Mesenchymal stem cell (in vitro differentiated cells and primary cell): ENCODE measurements around the gene SHD.

ENCODE experiments used
- DNase-seq: peaks from one replicate; pipeline ENCODE4 v3.0.0-alpha.2; 2013
- H2AFZ ChIP-seq: one replicate; pipeline ENCODE4 v1.6.1; 2013; ENCODE audit warnings: low read depth, mild to moderate bottlenecking, control low read depth, inconsistent platforms, low read length, moderate library complexity
- H2AK5ac ChIP-seq: 2 replicates; pipeline ENCODE4 v1.6.1; 2013; ENCODE audit warnings: low read length, moderate library complexity, mild to moderate bottlenecking, inconsistent platforms; ENCODE audit not compliant: severe bottlenecking
- H2BK120ac ChIP-seq: one replicate; pipeline ENCODE4 v1.6.1; 2013; ENCODE audit warnings: low read depth, mild to moderate bottlenecking, inconsistent platforms, low read length, moderate library complexity
- H2BK12ac ChIP-seq, 2 experiments: one replicate each; pipeline ENCODE4 v1.6.1; 2013; ENCODE audit warnings: inconsistent platforms in 2 of 2, low read length in 2 of 2, mild to moderate bottlenecking in 2 of 2, moderate library complexity in 2 of 2, control low read depth in 1 of 2
- H2BK15ac ChIP-seq: one replicate; pipeline ENCODE4 v1.6.1; 2013; ENCODE audit warnings: mild to moderate bottlenecking, low read depth, inconsistent platforms; ENCODE audit not compliant: poor library complexity, severe bottlenecking
- H2BK5ac ChIP-seq: 2 replicates; pipeline ENCODE4 v1.6.1; 2013; ENCODE audit warnings: low read depth, mild to moderate bottlenecking, low read length, control low read depth, inconsistent platforms; ENCODE audit not compliant: poor library complexity, severe bottlenecking
- H3K14ac ChIP-seq, 2 experiments: one replicate each; pipeline ENCODE4 v1.6.1; 2013; ENCODE audit warnings: inconsistent platforms in 2 of 2, low read length in 2 of 2, control low read depth in 1 of 2, mild to moderate bottlenecking in 1 of 2, moderate library complexity in 1 of 2
- H3K18ac ChIP-seq, 2 experiments: one replicate each; pipeline ENCODE4 v1.6.1; 2013; ENCODE audit warnings: inconsistent platforms in 2 of 2, low read length in 2 of 2, control low read depth in 1 of 2, low read depth in 1 of 2, mild to moderate bottlenecking in 1 of 2
- H3K23ac ChIP-seq, 2 experiments: one replicate each; pipeline ENCODE4 v1.6.1; 2013; ENCODE audit warnings: inconsistent platforms in 2 of 2, low read length in 2 of 2, mild to moderate bottlenecking in 2 of 2, moderate library complexity in 2 of 2, control low read depth in 1 of 2
- H3K27ac ChIP-seq: 2 replicates; pipeline ENCODE4 v1.5.1; 2013; ENCODE audit warnings: mild to moderate bottlenecking, moderate library complexity, low read length, control low read depth, inconsistent platforms; ENCODE audit not compliant: poor library complexity, severe bottlenecking
- H3K27me3 ChIP-seq, 2 experiments: 2 replicates each; pipeline versions ENCODE4 v1.6.1 to v1.7.0; 2013; ENCODE audit warnings: low read length in 2 of 2, mild to moderate bottlenecking in 2 of 2, moderate library complexity in 2 of 2, control low read depth in 1 of 2, inconsistent platforms in 1 of 2; ENCODE audit not compliant: control insufficient read depth in 1 of 2, insufficient read depth in 1 of 2
- H3K36me3 ChIP-seq, 2 experiments: 2 replicates each; pipeline versions ENCODE4 v1.6.1 to v1.7.0; 2013; ENCODE audit warnings: low read length in 2 of 2, control low read depth in 1 of 2, inconsistent platforms in 1 of 2, low read depth in 1 of 2, mild to moderate bottlenecking in 1 of 2; ENCODE audit not compliant: insufficient read depth in 2 of 2, control insufficient read depth in 1 of 2
- H3K4ac ChIP-seq, 2 experiments: one replicate each; pipeline ENCODE4 v1.6.1; 2013; ENCODE audit warnings: inconsistent platforms in 2 of 2, low read length in 2 of 2, mild to moderate bottlenecking in 2 of 2, moderate library complexity in 2 of 2, control low read depth in 1 of 2, low read depth in 1 of 2
- H3K4me1 ChIP-seq: 2 replicates; pipeline ENCODE4 v1.6.1; 2013; ENCODE audit warnings: low read depth, low read length, control low read depth; ENCODE audit not compliant: control insufficient read depth, insufficient read depth
- H3K4me2 ChIP-seq: 2 replicates; pipeline ENCODE4 v1.6.1; 2013; ENCODE audit warnings: low read length, mild to moderate bottlenecking, inconsistent platforms; ENCODE audit not compliant: poor library complexity, severe bottlenecking
- H3K4me3 ChIP-seq, 2 experiments: 2 replicates each; pipeline versions ENCODE4 v1.5.1 to v1.7.0; 2013; ENCODE audit warnings: low read length in 2 of 2, mild to moderate bottlenecking in 2 of 2, control low read depth in 1 of 2, low read depth in 1 of 2; ENCODE audit not compliant: insufficient read depth in 1 of 2
- H3K79me1 ChIP-seq: replicated peaks from 2 replicates; pipeline ENCODE4 v1.6.1; 2013; ENCODE audit warnings: mild to moderate bottlenecking, control low read depth, low read length, inconsistent platforms; ENCODE audit not compliant: poor library complexity, severe bottlenecking
- H3K9ac ChIP-seq: 2 replicates; pipeline ENCODE4 v1.7.0; 2013; ENCODE audit warnings: mild to moderate bottlenecking, low read length, moderate library complexity
- H3K9me3 ChIP-seq: 2 replicates; pipeline ENCODE4 v1.7.0; 2013; ENCODE audit warnings: mild to moderate bottlenecking, low read length; ENCODE audit not compliant: control insufficient read depth
- H4K8ac ChIP-seq: one replicate; pipeline ENCODE4 v1.6.1; 2013; ENCODE audit warnings: inconsistent platforms, mild to moderate bottlenecking, low read length, moderate library complexity
- H4K91ac ChIP-seq: one replicate; pipeline ENCODE4 v1.6.1; 2013; ENCODE audit warnings: mild to moderate bottlenecking, low read length, inconsistent platforms
- WGBS: methylation state at CpG from one replicate; pipeline ENCODE4 v1.1.7; 2013; ENCODE audit warnings: mixed read lengths; 5-methylcytosine and 5-hydroxymethylcytosine counted together

SHD gene

GRCh38 chr19:4305659-4306058 is 26.6 kb downstream of the SHD start:
- Histone ChIP-seq H3K27ac (no peak overlapping the region), H3K27me3 (peaks cover 0 to 16% of the 10 kb centered on the region in 2 experiments), H3K4ac (no peak overlapping the region), H4K91ac (peak overlapping the region; percentile 81), H3K36me3 (peaks cover 0 to 25% of the 10 kb centered on the region in 2 experiments), H2AFZ (no peak overlapping the region), H3K9ac (no peak overlapping the region), H3K14ac (no peak overlapping the region), H2BK120ac (no peak overlapping the region), H3K18ac (no peak overlapping the region), H3K79me1 (no peaks in the 10 kb centered on the region), H2BK5ac (no peak overlapping the region), H3K4me2 (no peak overlapping the region), H3K4me3 (no peak overlapping the region), H3K23ac (no peak overlapping the region), H2BK12ac (no peak overlapping the region), H2BK15ac (no peak overlapping the region), H3K4me1 (peaks cover 11% of the 10 kb centered on the region), H4K8ac (no peak overlapping the region), H2AK5ac (no peak overlapping the region), H3K9me3 (no peaks in the 10 kb centered on the region)
- DNase-seq, result no peak
- WGBS, result 93% methylated on average over 16 of the region's 16 CpGs

GRCh38 chr19:4310247-4311121 is 31.4 kb downstream of the SHD start:
- H3K14ac ChIP-seq, result no peak overlapping the region
- H3K79me1 ChIP-seq, result no peaks in the 10 kb centered on the region
- H2AFZ ChIP-seq, result no peak overlapping the region
- H2AK5ac ChIP-seq, result no peak overlapping the region
- no peak overlapping the region for H3K18ac ChIP-seq
- H2BK12ac ChIP-seq, result no peak overlapping the region
- no peak for DNase-seq
- no peak overlapping the region for H3K4ac ChIP-seq
- no peak overlapping the region for H3K9ac ChIP-seq
- no peak overlapping the region for H3K27ac ChIP-seq
- H3K4me1 ChIP-seq, result peaks cover 2% of the 10 kb centered on the region
- H4K91ac ChIP-seq, result peak overlapping the region; percentile 45
- H2BK120ac ChIP-seq, result no peak overlapping the region
- 93% methylated on average over 22 of the region's 22 CpGs for WGBS
- no peak overlapping the region for H3K4me3 ChIP-seq
- H4K8ac ChIP-seq, result no peak overlapping the region
- H3K27me3 ChIP-seq, result peaks cover 0 to 9% of the 10 kb centered on the region in 2 experiments
- peaks cover 0 to 39% of the 10 kb centered on the region in 2 experiments for H3K36me3 ChIP-seq
- H3K9me3 ChIP-seq, result no peaks in the 10 kb centered on the region
- no peak overlapping the region for H3K23ac ChIP-seq
- H2BK15ac ChIP-seq, result no peak overlapping the region
- no peak overlapping the region for H3K4me2 ChIP-seq
- peak overlapping the region; percentile 76 for H2BK5ac ChIP-seq

GRCh38 chr19:4313847-4314490 is 34.9 kb downstream of the SHD start:
- no peak overlapping the region for H2BK12ac ChIP-seq
- H2BK5ac ChIP-seq, result no peak overlapping the region
- H3K4me1 ChIP-seq, result no peaks in the 10 kb centered on the region
- H3K9ac ChIP-seq, result peak overlapping the region; percentile 41
- DNase-seq, result no peak
- no peaks in the 10 kb centered on the region for H3K9me3 ChIP-seq
- no peak overlapping the region for H3K4me2 ChIP-seq
- peaks cover 0 to 32% of the 10 kb centered on the region in 2 experiments for H3K36me3 ChIP-seq
- H3K4ac ChIP-seq, result no peak overlapping the region
- WGBS, result 85% methylated on average over 11 of the region's 12 CpGs
- no peak overlapping the region for H3K23ac ChIP-seq
- no peak overlapping the region for H2BK15ac ChIP-seq
- no peak overlapping the region for H3K18ac ChIP-seq
- no peak overlapping the region for H2BK120ac ChIP-seq
- H4K8ac ChIP-seq, result no peak overlapping the region
- no peak overlapping the region for H3K14ac ChIP-seq
- H2AK5ac ChIP-seq, result no peak overlapping the region
- H3K27ac ChIP-seq, result no peak overlapping the region
- no peak overlapping the region for H4K91ac ChIP-seq
- peak overlapping the region in 1 of 2 experiments; percentile 49 for H3K4me3 ChIP-seq
- no peaks in the 10 kb centered on the region for H3K27me3 ChIP-seq
- no peaks in the 10 kb centered on the region for H3K79me1 ChIP-seq
- no peak overlapping the region for H2AFZ ChIP-seq

DNA sequence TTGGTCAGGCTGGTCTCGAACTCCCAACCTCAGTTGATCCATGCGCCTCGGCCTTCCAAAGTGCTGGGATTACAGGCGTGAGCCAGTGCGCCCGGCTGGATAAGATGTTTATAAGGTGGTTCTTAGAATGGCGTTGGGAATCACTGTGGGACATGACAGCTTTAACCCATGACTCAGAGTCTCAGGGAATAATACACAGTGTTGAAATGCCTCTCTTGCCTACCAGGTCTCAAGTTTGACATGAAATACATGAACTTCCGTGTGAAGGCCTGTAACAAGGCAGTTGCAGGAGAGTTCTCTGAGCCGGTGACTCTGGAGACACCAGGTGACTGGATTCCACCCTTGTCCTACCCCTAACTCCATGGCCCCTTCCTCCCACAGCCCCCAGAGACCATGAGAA is 37.9 kb downstream of the SHD start:
- Histone ChIP-seq H3K4ac (no peak overlapping the region), H3K4me1 (no peaks in the 10 kb centered on the region), H3K9ac (no peak overlapping the region), H3K79me1 (no peaks in the 10 kb centered on the region), H3K4me3 (no peak overlapping the region), H4K91ac (no peak overlapping the region), H3K4me2 (no peak overlapping the region), H2AK5ac (no peak overlapping the region), H3K14ac (no peak overlapping the region), H3K27me3 (peaks cover 0 to 13% of the 10 kb centered on the region in 2 experiments), H2BK5ac (no peak overlapping the region), H3K36me3 (peaks cover 0 to 16% of the 10 kb centered on the region in 2 experiments), H2BK12ac (no peak overlapping the region), H2AFZ (no peak overlapping the region), H4K8ac (no peak overlapping the region), H2BK120ac (no peak overlapping the region), H3K18ac (no peak overlapping the region), H3K27ac (no peak overlapping the region), H3K9me3 (peaks cover 6% of the 10 kb centered on the region), H3K23ac (no peak overlapping the region), H2BK15ac (no peak overlapping the region)
- DNase-seq, result peak; percentile 18
- 93% methylated on average over 9 of the region's 9 CpGs for WGBS
